Muscle of leg (tissue), 11 donors: ENCODE data around the gene SYNE3. TPM values are rescaled to one million over a fixed set of nuclear protein-coding genes. Genes with fewer than 3 reads are reported as not detected.
A peak's percentile ranks its signal among the peaks of the same experiment; 100 is the strongest.

Source experiments
- DNase-seq: peaks from one replicate; pipeline ENCODE4 v3.0.0; 2013
- H3K27ac ChIP-seq: one replicate; pipeline ENCODE4 v1.5.1; 2013; ENCODE audit warnings: mild to moderate bottlenecking, low read length, control low read depth
- H3K27me3 ChIP-seq: one replicate; pipeline ENCODE4 v1.6.1; 2013; ENCODE audit warnings: low read length; ENCODE audit not compliant: control insufficient read depth, insufficient read depth
- H3K36me3 ChIP-seq: one replicate; pipeline ENCODE4 v1.6.1; 2013; ENCODE audit warnings: low read length; ENCODE audit not compliant: control insufficient read depth, insufficient read depth
- H3K4me1 ChIP-seq: one replicate; pipeline ENCODE4 v1.6.1; 2013; ENCODE audit warnings: low read length; ENCODE audit not compliant: control insufficient read depth, insufficient read depth
- H3K4me3 ChIP-seq: one replicate; pipeline ENCODE4 v1.5.1; 2013; ENCODE audit warnings: low read length, control low read depth
- H3K9me3 ChIP-seq: replicated peaks from 2 replicates; pipeline ENCODE4 v1.6.1; 2013; ENCODE audit warnings: low read depth, low read length; ENCODE audit not compliant: control insufficient read depth
- WGBS: methylation state at CpG from one replicate; pipeline ENCODE4 v1.1.5; 2013; ENCODE audit warnings: missing lambda C conversion rate; ENCODE audit not compliant: insufficient coverage; 5-methylcytosine and 5-hydroxymethylcytosine counted together
- polyA plus RNA-seq, 8 donors: library from polyadenylated mRNA; unstranded; fragments of 120-200 nt; gene quantifications; one replicate each; pipeline versions ENCODE4 v1.2.1 to v1.2.3, GENCODE V29; 2013; ENCODE audit warnings: inconsistent platforms in 1 of 8, low replicate concordance in 1 of 8; ENCODE audit not compliant: insufficient read length in 8 of 8, insufficient read depth in 1 of 8
- total RNA-seq: library from RNA; stranded (reverse); fragments of 120-200 nt; gene quantifications from one replicate; pipeline ENCODE4 v1.2.4, GENCODE V29; 2013

The SYNE3 gene
- total and polyA plus RNA-seq, 9 donors, result 6.8 to 14.5 (median 10.5) TPM

- WGBS, result 30% methylated on average over 4 of the region's 11 CpGs
- Histone ChIP-seq H3K27ac (no peak overlapping the region), H3K27me3 (no peaks in the 10 kb centered on the region), H3K4me3 (no peak overlapping the region), H3K9me3 (no peaks in the 10 kb centered on the region), H3K4me1 (peaks cover 10% of the 10 kb centered on the region), H3K36me3 (no peaks in the 10 kb centered on the region)
- no peak for DNase-seq
These were observed 7.5 kb upstream of the SYNE3 start for GRCh38 chr14:95523815-95524448.

- H3K27me3 ChIP-seq, result no peaks in the 10 kb centered on the region
- WGBS, result 77% methylated on average over 7 of the region's 12 CpGs
- no peaks in the 10 kb centered on the region for H3K9me3 ChIP-seq
- H3K27ac ChIP-seq, result no peak overlapping the region
- H3K4me1 ChIP-seq, result peaks cover 10% of the 10 kb centered on the region
- H3K4me3 ChIP-seq, result no peak overlapping the region
- H3K36me3 ChIP-seq, result no peaks in the 10 kb centered on the region
- DNase-seq, result no peak
These were observed 6.8 kb upstream of the SYNE3 start for GRCh38 chr14:95523051-95523814.

- no peaks in the 10 kb centered on the region for H3K27me3 ChIP-seq
- WGBS, result no CpG with 5 or more reads among the region's 4 CpGs
- H3K36me3 ChIP-seq, result no peaks in the 10 kb centered on the region
- H3K4me3 ChIP-seq, result no peak overlapping the region
- no peak overlapping the region for H3K27ac ChIP-seq
- DNase-seq, result no peak
- peaks cover 14% of the 10 kb centered on the region for H3K4me1 ChIP-seq
- no peaks in the 10 kb centered on the region for H3K9me3 ChIP-seq
These were observed 6.1 kb upstream of the SYNE3 start for GRCh38 chr14:95522556-95522955.

GRCh38 chr14:95522116-95522515 lies 5.7 kb upstream of the SYNE3 start:
- H3K27me3 ChIP-seq, result no peaks in the 10 kb centered on the region
- DNase-seq, result no peak
- 83% methylated on average over 10 of the region's 11 CpGs for WGBS
- H3K4me1 ChIP-seq, result peaks cover 17% of the 10 kb centered on the region
- no peaks in the 10 kb centered on the region for H3K9me3 ChIP-seq
- H3K4me3 ChIP-seq, result no peak overlapping the region
- no peaks in the 10 kb centered on the region for H3K36me3 ChIP-seq
- H3K27ac ChIP-seq, result no peak overlapping the region

GRCh38 chr14:95521001-95521400 lies 4.6 kb upstream of the SYNE3 start:
- WGBS, result no CpG with 5 or more reads among the region's 4 CpGs
- DNase-seq, result no peak
- peaks cover 21% of the 10 kb centered on the region for H3K4me1 ChIP-seq
- no peaks in the 10 kb centered on the region for H3K27me3 ChIP-seq
- no peaks in the 10 kb centered on the region for H3K9me3 ChIP-seq
- no peak overlapping the region for H3K4me3 ChIP-seq
- no peaks in the 10 kb centered on the region for H3K36me3 ChIP-seq
- no peak overlapping the region for H3K27ac ChIP-seq

- Histone ChIP-seq H3K36me3 (no peaks in the 10 kb centered on the region), H3K27ac (no peak overlapping the region), H3K9me3 (no peaks in the 10 kb centered on the region), H3K4me3 (no peak overlapping the region), H3K4me1 (peaks cover 26% of the 10 kb centered on the region), H3K27me3 (no peaks in the 10 kb centered on the region)
- WGBS, result 68% methylated on average over 2 of the region's 3 CpGs
- DNase-seq, result no peak
These were observed 3.9 kb upstream of the SYNE3 start for GRCh38 chr14:95520346-95520745.

- peak; percentile 75 for DNase-seq
- H3K36me3 ChIP-seq, result no peaks in the 10 kb centered on the region
- H3K27me3 ChIP-seq, result no peaks in the 10 kb centered on the region
- H3K4me1 ChIP-seq, result peaks cover 33% of the 10 kb centered on the region
- WGBS, result 52% methylated on average over 2 of the region's 6 CpGs
- H3K4me3 ChIP-seq, result no peak overlapping the region
- H3K27ac ChIP-seq, result no peak overlapping the region
- H3K9me3 ChIP-seq, result no peaks in the 10 kb centered on the region
These were observed 3.2 kb upstream of the SYNE3 start for GRCh38 chr14:95519699-95520098.

- WGBS, result 33% methylated on average over 1 of the region's 8 CpGs
- DNase-seq, result no peak
- Histone ChIP-seq H3K36me3 (no peaks in the 10 kb centered on the region), H3K4me1 (peaks cover 43% of the 10 kb centered on the region), H3K27me3 (no peaks in the 10 kb centered on the region), H3K27ac (no peak overlapping the region), H3K4me3 (no peak overlapping the region), H3K9me3 (no peaks in the 10 kb centered on the region)
These were observed 1.7 kb upstream of the SYNE3 start for GRCh38 chr14:95518045-95518751.

GRCh38 chr14:95515596-95516552 lies 576 bp downstream of the SYNE3 start:
- H3K27ac ChIP-seq, result peak overlapping the region; percentile 86
- under 1% methylated on average over 40 of the region's 50 CpGs for WGBS
- no peaks in the 10 kb centered on the region for H3K27me3 ChIP-seq
- peak; percentile 88 for DNase-seq
- no peaks in the 10 kb centered on the region for H3K36me3 ChIP-seq
- no peaks in the 10 kb centered on the region for H3K9me3 ChIP-seq
- peak overlapping the region; percentile 64 for H3K4me3 ChIP-seq
- H3K4me1 ChIP-seq, result peaks cover 46% of the 10 kb centered on the region
